LNCAP (cell line): ENCODE results near the gene ZCCHC2.

ENCODE experiments used
- CTCF ChIP-seq: fragments of 450-650 bp; IDR thresholded peaks from 2 replicates; pipeline ENCODE4 v1.5.1; 2017; ENCODE audit warnings: mild to moderate bottlenecking

Gene ZCCHC2

GRCh38 chr18:62500174-62500573, 22.7 kb upstream of the ZCCHC2 start:
- no peak for TF ChIP-seq CTCF

- TF ChIP-seq CTCF, result no peak
Measured at GRCh38 chr18:62500966-62501591, 21.7 kb upstream of the ZCCHC2 start.

DNA sequence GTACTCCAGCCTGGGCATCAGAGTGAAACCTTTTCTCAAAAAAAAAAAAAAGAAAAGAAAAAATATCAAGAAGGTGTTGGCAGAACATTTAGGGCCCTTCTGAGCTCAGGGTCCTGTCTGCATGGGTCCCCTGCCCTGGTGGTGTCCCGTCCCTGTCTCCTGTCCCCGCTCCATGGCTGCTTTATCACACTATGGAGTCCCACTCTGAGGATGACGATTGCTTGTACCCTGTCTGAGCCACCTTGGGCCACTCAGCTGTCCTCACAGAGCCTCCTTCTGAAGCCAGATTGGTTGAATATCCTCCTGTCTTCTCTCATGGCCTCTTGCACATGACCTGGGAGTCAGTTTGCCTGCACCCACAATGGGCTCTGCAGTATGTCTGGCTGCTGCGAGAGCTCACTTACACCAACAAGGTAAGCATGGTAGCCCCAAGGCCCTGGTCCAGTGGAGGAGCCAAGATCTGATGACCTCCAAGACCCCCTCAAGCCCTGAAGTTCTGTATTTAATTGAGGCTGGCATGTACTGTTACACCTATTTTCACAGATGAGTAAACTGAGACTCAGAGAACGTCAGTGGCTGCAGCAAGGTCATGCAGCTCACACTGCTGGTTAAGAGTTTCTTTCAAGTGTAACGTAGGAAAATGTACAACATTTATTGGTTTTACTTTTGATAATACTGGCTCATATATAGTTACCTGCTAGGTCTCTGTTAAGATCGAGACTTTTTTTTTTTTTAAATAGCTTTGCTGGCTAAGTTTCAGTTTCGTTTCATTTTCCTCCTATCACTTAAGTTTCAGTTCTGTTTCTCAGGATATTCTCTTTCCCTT, 16.9 kb upstream of the ZCCHC2 start:
- TF ChIP-seq CTCF, result no peak

DNA sequence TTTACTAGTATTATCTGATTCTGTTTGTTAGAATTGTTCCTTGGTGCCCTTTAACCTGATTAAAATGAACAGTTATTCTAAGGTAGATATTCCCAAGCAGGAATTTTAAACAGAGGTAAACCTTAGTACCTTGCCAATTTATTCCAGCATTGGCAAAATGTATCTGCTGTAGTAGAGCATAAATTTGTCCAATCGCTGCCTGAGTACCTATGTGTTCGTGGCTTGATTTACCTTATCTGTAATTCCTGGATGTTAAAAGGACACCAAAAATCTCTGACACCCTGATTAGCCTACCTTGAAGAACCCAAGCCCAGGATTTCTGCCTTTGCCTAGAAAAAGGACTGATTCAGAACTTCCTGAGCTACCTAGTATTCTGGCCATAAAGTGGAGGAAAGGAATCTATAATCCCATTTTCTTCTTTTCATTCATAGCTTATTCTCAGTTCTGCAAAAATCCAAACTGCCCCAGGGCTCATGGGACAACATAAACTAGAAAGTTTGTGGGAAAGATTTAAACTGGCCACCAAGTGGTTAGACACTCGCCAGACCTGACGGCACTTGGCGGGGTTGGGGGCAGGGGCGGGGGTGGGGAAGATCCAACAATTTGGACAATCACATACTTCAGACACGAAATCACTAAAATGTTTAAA, 16.2 kb upstream of the ZCCHC2 start:
- TF ChIP-seq CTCF, result no peak

DNA sequence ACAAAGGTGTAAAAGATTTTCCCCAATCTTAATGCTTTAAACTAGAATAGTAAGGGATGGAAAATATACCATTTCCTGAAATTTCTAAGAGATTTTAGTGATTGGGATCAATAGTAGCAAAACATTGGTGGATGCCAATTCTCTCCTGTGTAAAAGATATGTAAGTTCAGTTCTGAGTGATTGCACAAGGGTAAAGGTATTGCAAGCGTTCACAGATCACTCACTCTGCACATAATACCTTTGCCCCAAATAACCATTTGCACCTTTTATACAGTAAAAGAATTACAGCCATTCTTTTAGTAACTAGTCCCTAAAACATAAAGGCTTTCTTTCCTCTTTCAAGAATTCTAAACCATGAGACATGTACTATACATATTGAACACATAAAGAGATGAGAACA, 13.0 kb upstream of the ZCCHC2 start:
- no peak for TF ChIP-seq CTCF

GRCh38 chr18:62510789-62511188, 12.0 kb upstream of the ZCCHC2 start:
- TF ChIP-seq CTCF, result no peak

DNA sequence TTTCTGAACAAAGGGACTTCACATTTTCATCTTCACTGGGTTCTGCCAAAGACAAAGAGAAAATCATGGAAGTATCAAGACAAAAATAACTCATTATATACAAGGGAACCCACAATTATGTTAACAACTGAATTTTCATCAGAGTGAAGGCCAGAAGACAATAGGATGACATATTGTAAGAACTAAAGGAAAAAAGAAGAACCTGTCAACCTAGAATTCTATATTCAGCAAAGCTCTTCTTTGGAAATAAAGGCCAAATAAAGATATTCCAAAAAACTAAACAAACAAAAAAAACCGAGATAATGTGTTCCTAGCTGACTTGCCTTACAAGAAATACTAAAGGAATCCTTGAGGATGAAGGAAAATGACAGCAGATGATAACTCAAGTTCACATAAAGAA, 10.3 kb upstream of the ZCCHC2 start:
- no peak for TF ChIP-seq CTCF
